GM19467 (cell line): ENCODE data around the gene RELL2.

Experiments used
- ATAC-seq: cut with Tn5 transposase; IDR thresholded peaks from one replicate; pipeline ENCODE4 v1.9.1; 2021; ENCODE audit warnings: mild to moderate bottlenecking, moderate library complexity; ENCODE audit not compliant: unreplicated experiment

RELL2 gene

GRCh38 chr5:141675672-141676071 is 38.9 kb downstream of the RELL2 start:
- ATAC-seq = no peak

- ATAC-seq = no peak
Measured at GRCh38 chr5:141677415-141677814, 40.6 kb downstream of the RELL2 start.

DNA sequence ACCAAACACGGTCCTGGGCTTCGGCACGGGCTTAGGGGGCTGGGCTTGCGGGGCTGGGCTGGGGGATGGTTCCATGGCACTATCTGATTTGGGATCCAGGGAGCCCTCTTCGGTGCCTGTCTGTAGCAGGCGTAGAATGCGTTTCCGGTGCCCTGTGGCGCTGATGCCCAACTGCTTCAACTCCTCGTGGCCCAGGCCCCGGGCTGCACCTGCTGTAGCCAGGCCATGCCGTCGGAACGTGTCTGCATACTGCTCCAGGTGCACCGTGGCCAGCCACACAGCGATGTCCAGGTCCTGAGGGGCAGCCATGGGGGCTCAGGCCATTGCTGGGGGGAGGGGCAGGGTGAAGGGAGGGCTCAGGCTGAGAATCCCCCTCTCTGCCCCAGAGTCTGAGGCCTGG is 43.4 kb downstream of the RELL2 start:
- no peak for ATAC-seq

DNA sequence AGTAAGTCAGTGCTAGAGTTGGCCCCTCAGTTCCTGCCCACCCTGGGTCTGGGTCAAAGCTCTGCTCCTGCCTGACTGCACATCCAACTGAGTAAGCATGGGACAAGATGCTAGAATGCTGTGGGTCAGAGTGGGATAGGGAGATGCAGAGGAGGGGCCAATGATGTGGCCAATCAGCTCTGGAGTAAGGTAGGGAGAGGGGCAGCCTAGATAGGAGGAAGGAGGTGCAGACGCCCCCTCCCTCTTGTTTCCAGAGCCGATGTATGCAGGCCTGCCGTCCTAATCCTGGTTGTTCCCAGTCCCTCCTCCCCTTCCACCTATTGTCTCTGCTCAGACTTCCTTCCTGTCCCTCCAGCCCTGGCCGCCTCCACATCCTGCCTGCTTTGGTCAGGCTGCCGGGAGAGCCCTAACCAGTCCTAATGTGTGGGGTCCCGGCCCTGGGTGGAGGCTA is 44.0 kb downstream of the RELL2 start:
- no peak for ATAC-seq

DNA sequence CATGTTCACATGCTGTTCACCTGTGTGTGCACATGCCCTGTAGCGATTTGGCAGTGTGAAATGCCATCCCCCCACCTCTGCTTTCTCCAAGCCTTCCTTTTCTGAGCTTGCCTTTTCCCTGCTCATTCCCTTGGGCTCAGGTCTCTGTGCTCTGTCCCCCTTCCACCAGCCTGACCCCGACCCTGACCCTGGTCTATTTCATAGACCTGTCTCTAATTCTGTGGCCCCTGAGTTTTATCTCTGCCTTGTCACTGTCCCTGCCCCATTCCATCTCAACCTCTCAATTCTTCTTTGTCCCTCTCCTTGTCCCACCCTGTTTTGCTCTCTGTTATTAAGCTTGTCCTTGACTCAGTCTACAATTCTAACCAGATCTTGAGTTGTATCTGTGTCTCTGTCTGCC is 44.5 kb downstream of the RELL2 start:
- ATAC-seq = no peak

DNA sequence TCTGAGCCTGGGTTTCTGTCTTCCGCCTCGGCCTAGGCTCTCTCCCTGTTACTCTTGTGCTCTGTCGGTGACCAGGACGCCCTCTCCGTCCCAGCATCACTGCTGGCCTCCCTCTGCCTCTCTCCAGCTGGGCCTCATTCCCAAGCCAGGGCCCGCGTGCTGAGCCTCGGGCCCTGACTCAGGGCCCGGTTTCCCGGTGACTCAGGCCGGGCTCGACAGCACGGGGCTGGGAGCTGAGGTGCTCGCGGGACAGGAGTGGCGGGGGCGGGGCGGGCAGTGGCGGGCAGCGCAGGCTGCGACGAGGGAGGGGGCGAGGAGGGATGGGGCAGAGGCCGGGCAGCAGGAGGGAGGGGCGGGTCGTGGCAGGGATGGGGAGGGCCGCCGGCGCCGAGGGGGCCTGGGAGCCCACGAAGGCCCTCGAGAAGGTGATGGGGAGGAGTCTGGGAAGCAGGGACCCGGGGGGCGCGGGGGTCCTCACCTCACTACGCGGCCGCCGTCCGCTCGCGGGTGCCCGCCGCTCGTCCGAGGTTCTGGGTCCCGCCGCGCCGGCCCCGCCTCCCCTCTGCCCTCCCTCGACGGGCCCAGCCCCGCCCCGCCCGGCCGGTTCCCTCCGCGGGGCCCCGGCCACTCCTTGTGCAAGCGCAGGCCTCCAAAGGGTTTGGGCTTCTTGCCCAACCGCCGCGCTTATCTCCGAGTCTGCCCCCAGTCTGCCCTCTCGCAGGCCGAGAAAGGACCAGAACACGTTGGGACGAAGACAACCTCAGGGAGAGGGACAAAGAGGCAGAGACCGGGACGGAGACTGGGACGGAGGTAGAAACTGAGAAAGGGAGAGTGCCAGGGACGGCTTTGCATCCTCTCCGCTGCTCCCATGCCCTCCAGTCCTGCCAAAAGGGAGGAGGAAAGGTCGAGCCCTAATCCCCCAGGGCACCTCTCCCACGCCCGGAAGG is 45.2 kb downstream of the RELL2 start, which contains the start of gene ARAP3:
Gene ARAP3, minus strand, starts transcription at position 536 of the 947 bp plus-strand sequence. CDS start 1,744 bp downstream, outside the sequence.
- no peak for ATAC-seq

- no peak for ATAC-seq
Measured at GRCh38 chr5:141683596-141684141, 46.9 kb downstream of the RELL2 start.

GRCh38 chr5:141685591-141685990 is 48.8 kb downstream of the RELL2 start:
- ATAC-seq = no peak

- ATAC-seq = no peak
Measured at GRCh38 chr5:141686648-141687416, 50.0 kb downstream of the RELL2 start.
